Colonic mucosa (tissue), 4 donors: Measurements from ENCODE around the gene ITIH5. TPM values are rescaled to one million over a fixed set of nuclear protein-coding genes. Genes with fewer than 3 reads are reported as not detected.

Experiments used
- DNase-seq: peaks from one replicate; pipeline ENCODE4 v3.0.0-alpha.2; 2020
- H3K27ac ChIP-seq: fragments of 200-600 bp; one replicate; pipeline ENCODE4 v1.8.0; 2021
- H3K27me3 ChIP-seq: fragments of 200-600 bp; one replicate; pipeline ENCODE4 v1.8.0; 2021
- H3K36me3 ChIP-seq: fragments of 200-600 bp; one replicate; pipeline ENCODE4 v1.8.0; 2021
- H3K4me1 ChIP-seq: fragments of 200-600 bp; one replicate; pipeline ENCODE4 v1.8.0; 2021; ENCODE audit warnings: mild to moderate bottlenecking
- H3K4me3 ChIP-seq: fragments of 200-600 bp; one replicate; pipeline ENCODE4 v1.8.0; 2021
- H3K9ac ChIP-seq, 2 donors: one replicate each; pipeline ENCODE4 v1.7.0; 2013; ENCODE audit warnings: control low read depth in 2 of 2, low read depth in 2 of 2, low read length in 2 of 2
- H3K9me3 ChIP-seq: fragments of 200-600 bp; one replicate; pipeline ENCODE4 v1.8.0; 2021
- CTCF ChIP-seq: fragments of 200-600 bp; IDR thresholded peaks from one replicate; pipeline ENCODE4 v1.8.0; 2022; ENCODE audit warnings: antibody characterized with exemption, mild to moderate bottlenecking
- intact Hi-C: fragments of 100-400 bp; cut with DNase I; formaldehyde crosslinking; loops from one replicate; pipeline ENCODE4 v1.14.1; 2022
- total RNA-seq, 2 donors: library from RNA; stranded (reverse); fragmentation: NEBNext Ultra II Directional in 1 of 2; extraction: Animal tissue kit (Norgen Biotek cat#: 25700) in 1 of 2; gene quantifications; one replicate each; pipeline ENCODE4 v1.2.1, GENCODE V29; 2021
- donor health status: healthy.
- donor health status: DM: no; HTN: no; CAD: no.
- donor health status: DM: no; HTN: no; CAD: no.

The ITIH5 gene
- total RNA-seq, 2 donors from 2014 or later = 2.2 to 15.6 TPM

DNA sequence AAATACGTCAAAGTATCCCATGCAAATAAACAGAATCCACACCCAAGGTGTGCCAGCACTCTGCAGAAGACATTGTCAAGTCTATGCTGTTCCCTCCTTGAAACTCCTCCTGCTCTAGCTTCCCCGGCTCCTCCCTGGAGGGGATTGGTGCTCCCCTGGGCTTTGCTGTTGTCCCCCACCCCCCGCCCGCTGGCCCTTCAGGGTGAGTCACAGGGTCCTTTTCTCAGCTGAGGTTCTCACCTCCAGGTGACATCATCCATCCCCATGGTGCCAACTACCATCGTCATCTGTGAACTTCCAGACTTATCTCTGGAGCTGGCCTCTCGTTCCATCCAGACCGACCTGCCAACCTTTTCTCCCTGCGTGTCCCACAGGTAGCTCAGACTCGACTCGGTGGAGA is 77.0 kb downstream of the ITIH5 start:
- no peaks in the 10 kb centered on the region for H3K36me3 ChIP-seq
- no peak overlapping the region for H3K9ac ChIP-seq
- no peaks in the 10 kb centered on the region for H3K9me3 ChIP-seq
- no peak for DNase-seq
- no peaks in the 10 kb centered on the region for H3K27me3 ChIP-seq
- TF ChIP-seq CTCF = no peak
- intact Hi-C loops = no loop called here
- H3K4me3 ChIP-seq = no peak overlapping the region
- H3K4me1 ChIP-seq = no peaks in the 10 kb centered on the region
- H3K27ac ChIP-seq = no peak overlapping the region

DNA sequence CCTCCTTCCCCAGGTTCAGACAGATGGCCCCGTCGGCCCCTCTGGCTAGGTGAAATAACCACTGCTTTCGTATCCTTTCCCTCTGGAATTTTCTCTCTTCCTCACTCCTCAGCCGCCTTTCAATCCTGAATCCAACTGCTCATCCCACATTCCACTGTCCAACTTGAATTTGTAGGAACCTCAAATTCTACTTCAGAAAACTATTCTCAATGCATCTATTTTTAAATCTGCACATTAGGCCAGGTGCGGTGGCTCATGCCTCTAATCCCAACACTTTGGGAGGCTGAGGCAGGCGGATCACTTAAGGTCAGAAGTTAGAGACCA is 78.9 kb downstream of the ITIH5 start:
- Histone ChIP-seq H3K4me3 (no peak overlapping the region), H3K9ac (no peak overlapping the region), H3K27me3 (no peaks in the 10 kb centered on the region), H3K9me3 (no peaks in the 10 kb centered on the region), H3K27ac (no peak overlapping the region), H3K36me3 (no peaks in the 10 kb centered on the region), H3K4me1 (no peaks in the 10 kb centered on the region)
- intact Hi-C loops = no loop called here
- DNase-seq = no peak
- no peak for TF ChIP-seq CTCF

GRCh38 chr10:7587168-7587864 is 79.5 kb downstream of the ITIH5 start:
- Histone ChIP-seq H3K27me3 (no peaks in the 10 kb centered on the region), H3K27ac (no peak overlapping the region), H3K4me1 (no peaks in the 10 kb centered on the region)

GRCh38 chr10:7585228-7585627 is 81.5 kb downstream of the ITIH5 start:
- no peaks in the 10 kb centered on the region for H3K9me3 ChIP-seq
- H3K4me1 ChIP-seq = no peaks in the 10 kb centered on the region
- intact Hi-C loops = no loop called here
- no peak overlapping the region for H3K9ac ChIP-seq
- H3K27me3 ChIP-seq = no peaks in the 10 kb centered on the region
- no peak overlapping the region for H3K4me3 ChIP-seq
- H3K27ac ChIP-seq = no peak overlapping the region
- DNase-seq = no peak
- H3K36me3 ChIP-seq = no peaks in the 10 kb centered on the region
- TF ChIP-seq CTCF = no peak

More at GRCh38 chr10:7587168-7587864, 79.5 kb downstream of the ITIH5 start:
- no peak for TF ChIP-seq CTCF
- no peaks in the 10 kb centered on the region for H3K36me3 ChIP-seq
- no peak overlapping the region for H3K9ac ChIP-seq
- no peaks in the 10 kb centered on the region for H3K9me3 ChIP-seq
- intact Hi-C loops = no loop called here
- no peak overlapping the region for H3K4me3 ChIP-seq
- no peak for DNase-seq

DNA sequence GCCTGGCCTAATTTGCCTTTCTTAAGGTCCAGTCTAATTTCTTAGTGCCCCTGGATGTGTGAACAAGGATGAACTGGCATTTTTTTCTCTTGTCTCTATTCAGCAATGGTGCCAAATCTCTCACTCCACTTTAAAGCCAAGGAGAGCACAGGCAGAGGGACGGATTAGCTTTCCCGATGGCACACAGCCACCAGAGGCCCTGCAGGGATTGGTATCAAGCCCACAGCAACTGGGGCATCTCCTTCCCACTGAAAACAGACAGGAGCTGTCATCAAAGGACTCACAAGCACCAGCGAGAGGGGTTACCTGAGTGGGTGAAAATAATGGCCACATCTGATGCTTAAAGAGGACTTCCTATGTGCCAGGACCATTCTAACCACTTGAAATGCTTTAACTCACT is 83.1 kb downstream of the ITIH5 start:
- Histone ChIP-seq H3K27ac (no peak overlapping the region), H3K4me1 (no peaks in the 10 kb centered on the region), H3K9me3 (no peaks in the 10 kb centered on the region), H3K36me3 (no peaks in the 10 kb centered on the region), H3K4me3 (no peak overlapping the region), H3K27me3 (no peaks in the 10 kb centered on the region), H3K9ac (no peak overlapping the region)
- DNase-seq = no peak
- intact Hi-C loops = no loop called here
- no peak for TF ChIP-seq CTCF
